ENCODE measurements around the gene MAP3K14. TPM values are rescaled to one million over a fixed set of nuclear protein-coding genes. Genes with fewer than 3 reads are reported as not detected.
A peak's percentile ranks its signal among the peaks of the same experiment; 100 is the strongest.
"Not testable (repeated sequence)": the region's sequence is repeated elsewhere in the genome, so short reads cannot be mapped to it uniquely, and the experiment has no call there.

Gene MAP3K14
- total RNA-seq (2014; rRNA removed; shearing (Covaris generic)), result 5.9 and 6.2 TPM in 2 replicates

GRCh38 chr17:45316434-45317110 lies at the start of gene MAP3K14:
Gene MAP3K14 (minus strand): TSS chr17:45317020. CDS start chr17:45290745, 26,275 bp downstream.
- DNase-seq (ENCODE audit: low spot score), result peak; percentile 72

GRCh38 chr17:45366049-45366448 lies 49.2 kb upstream of the MAP3K14 start:
- DNase-seq (ENCODE audit: low spot score), result no peak

GRCh38 chr17:45364531-45365390 lies 47.9 kb upstream of the MAP3K14 start:
- no peak for DNase-seq (ENCODE audit: low spot score)

GRCh38 chr17:45363498-45363897 lies 46.7 kb upstream of the MAP3K14 start:
- DNase-seq (ENCODE audit: low spot score), result no peak

- no peak for DNase-seq (ENCODE audit: low spot score)
Observed at GRCh38 chr17:45361976-45362375, 45.2 kb upstream of the MAP3K14 start.

- DNase-seq (ENCODE audit: low spot score), result no peak
Observed at GRCh38 chr17:45361451-45361850, 44.6 kb upstream of the MAP3K14 start.

GRCh38 chr17:45357364-45357997 lies 40.7 kb upstream of the MAP3K14 start:
- no peak for DNase-seq (ENCODE audit: low spot score)

GRCh38 chr17:45355087-45355486 lies 38.3 kb upstream of the MAP3K14 start:
- DNase-seq (ENCODE audit: low spot score), result peak; percentile 7

- DNase-seq (ENCODE audit: low spot score), result no peak
Observed at GRCh38 chr17:45353043-45353442, 36.2 kb upstream of the MAP3K14 start.

- DNase-seq (ENCODE audit: low spot score), result no peak
Observed at GRCh38 chr17:45351831-45352230, 35.0 kb upstream of the MAP3K14 start.

- DNase-seq (ENCODE audit: low spot score), result no peak
Observed at GRCh38 chr17:45347444-45347843, 30.6 kb upstream of the MAP3K14 start.

- DNase-seq (ENCODE audit: low spot score), result no peak
Observed at GRCh38 chr17:45346216-45347015, 29.6 kb upstream of the MAP3K14 start.

- no peak for DNase-seq (ENCODE audit: low spot score)
Observed at GRCh38 chr17:45345554-45346215, 28.9 kb upstream of the MAP3K14 start.

GRCh38 chr17:45345246-45345553 lies 28.4 kb upstream of the MAP3K14 start:
- DNase-seq (ENCODE audit: low spot score), result no peak

GRCh38 chr17:45343967-45344664 lies 27.3 kb upstream of the MAP3K14 start:
- DNase-seq (ENCODE audit: low spot score), result not testable (repeated sequence)

GRCh38 chr17:45342871-45343526 lies 26.2 kb upstream of the MAP3K14 start:
- DNase-seq (ENCODE audit: low spot score), result no peak

- no peak for DNase-seq (ENCODE audit: low spot score)
Observed at GRCh38 chr17:45342306-45342705, 25.5 kb upstream of the MAP3K14 start.

GRCh38 chr17:45341533-45342158 lies 24.8 kb upstream of the MAP3K14 start:
- peak; percentile 16 for DNase-seq (ENCODE audit: low spot score)
